HEK293 (cell line): Measurements from ENCODE around the gene ZNF766.

Experiments used
- CTCF ChIA-PET: fragments of 350-600 bp; formaldehyde crosslinking; extraction: SDS; loops from one replicate; lab custom pipeline; 2021; ENCODE audit warnings: antibody characterized with exemption; lab: Yijun Ruan, JAX
- POLR2A ChIA-PET: fragments of 300-600 bp; formaldehyde crosslinking; extraction: SDS; loops from one replicate; lab custom pipeline; 2020; ENCODE audit warnings: antibody characterized with exemption, inconsistent platforms; lab: Yijun Ruan, JAX
- H3K27ac ChIP-seq: fragments of 200-500 bp; sonication (Bioruptor generic); 2 replicates; pipeline ENCODE4 v1.5.1; 2014; ENCODE audit warnings: low read depth, low read length, control low read depth, inconsistent platforms; ENCODE audit errors: extremely low read depth
- H3K36me3 ChIP-seq, 2 experiments: fragments of 200-500 bp in 1 of 2; sonication (Bioruptor generic) in 1 of 2; 1 replicate in 1 of 2; 2 replicates in 1 of 2; pipeline ENCODE4 v1.5.1; 2014 to 2017; ENCODE audit warnings: inconsistent platforms in 2 of 2, low read length in 2 of 2; ENCODE audit not compliant: control insufficient read depth in 2 of 2, insufficient read depth in 1 of 2
- H3K4me1 ChIP-seq: fragments of 200-500 bp; sonication (Bioruptor generic); 2 replicates; pipeline ENCODE4 v1.5.1; 2014; ENCODE audit warnings: mild to moderate bottlenecking, low read length, inconsistent platforms; ENCODE audit not compliant: control insufficient read depth, insufficient read depth
- H3K4me3 ChIP-seq: 2 replicates; pipeline ENCODE4 v1.5.1; 2011; ENCODE audit warnings: low read depth, mild to moderate bottlenecking, control low read depth, low read length, moderate library complexity
- H3K9me3 ChIP-seq: fragments of 200-500 bp; sonication (Bioruptor generic); 2 replicates; pipeline ENCODE4 v1.5.1; 2014; ENCODE audit warnings: low read depth, low read length, inconsistent platforms; ENCODE audit not compliant: control insufficient read depth, insufficient read depth
- AEBP2 ChIP-seq: fragments of 450-650 bp; formaldehyde crosslinking; IDR thresholded peaks from 2 replicates; pipeline ENCODE4 v1.5.1; 2016; ENCODE audit warnings: missing biosample characterization, missing genetic modification characterization, borderline replicate concordance
- GFI1B ChIP-seq: fragments of 450-650 bp; formaldehyde crosslinking; IDR thresholded peaks from 2 replicates; pipeline ENCODE4 v1.5.1; 2016; ENCODE audit warnings: missing biosample characterization, missing genetic modification characterization
- OVOL3 ChIP-seq: fragments of 450-650 bp; formaldehyde crosslinking; IDR thresholded peaks from 2 replicates; pipeline ENCODE4 v1.5.1; 2016; ENCODE audit warnings: missing biosample characterization, missing genetic modification characterization
- PRDM2 ChIP-seq: fragments of 450-650 bp; formaldehyde crosslinking; IDR thresholded peaks from 2 replicates; pipeline ENCODE4 v1.5.1; 2016; ENCODE audit warnings: missing biosample characterization, missing genetic modification characterization, borderline replicate concordance
- SCRT2 ChIP-seq: fragments of 450-650 bp; formaldehyde crosslinking; IDR thresholded peaks from 2 replicates; pipeline ENCODE4 v1.5.1; 2016; ENCODE audit warnings: missing biosample characterization, missing genetic modification characterization
- YY2 ChIP-seq: fragments of 450-650 bp; formaldehyde crosslinking; IDR thresholded peaks from 2 replicates; pipeline ENCODE4 v1.5.1; 2016; ENCODE audit warnings: missing biosample characterization, missing genetic modification characterization
- ZBTB20 ChIP-seq: fragments of 450-650 bp; formaldehyde crosslinking; IDR thresholded peaks from 2 replicates; pipeline ENCODE4 v1.5.1; 2016; ENCODE audit warnings: missing biosample characterization, missing genetic modification characterization
- ZBTB8A ChIP-seq: fragments of 450-650 bp; formaldehyde crosslinking; IDR thresholded peaks from 2 replicates; pipeline ENCODE4 v1.5.1; 2016; ENCODE audit warnings: missing biosample characterization, missing genetic modification characterization
- ZFP69B ChIP-seq: fragments of 450-650 bp; formaldehyde crosslinking; IDR thresholded peaks from 2 replicates; pipeline ENCODE4 v1.5.1; 2016; ENCODE audit warnings: missing biosample characterization, missing genetic modification characterization
- ZNF404 ChIP-seq: fragments of 450-650 bp; formaldehyde crosslinking; IDR thresholded peaks from 2 replicates; pipeline ENCODE4 v1.5.1; 2017; ENCODE audit warnings: missing biosample characterization, missing genetic modification characterization
- ZNF416 ChIP-seq: fragments of 450-650 bp; formaldehyde crosslinking; IDR thresholded peaks from 2 replicates; pipeline ENCODE4 v1.5.1; 2016; ENCODE audit warnings: missing biosample characterization, missing genetic modification characterization
- ZNF426 ChIP-seq: fragments of 450-650 bp; formaldehyde crosslinking; IDR thresholded peaks from 2 replicates; pipeline ENCODE4 v1.5.1; 2017; ENCODE audit warnings: missing biosample characterization, missing genetic modification characterization, mild to moderate bottlenecking, inconsistent platforms, moderate library complexity
- ZNF510 ChIP-seq: fragments of 450-650 bp; formaldehyde crosslinking; IDR thresholded peaks from 2 replicates; pipeline ENCODE4 v1.5.1; 2018; ENCODE audit warnings: mild to moderate bottlenecking, missing genetic modification characterization, missing biosample characterization; ENCODE audit not compliant: insufficient replicate concordance
- ZNF529 ChIP-seq: fragments of 450-650 bp; formaldehyde crosslinking; IDR thresholded peaks from 2 replicates; pipeline ENCODE4 v1.5.1; 2017; ENCODE audit warnings: missing genetic modification characterization, missing biosample characterization; ENCODE audit not compliant: insufficient replicate concordance
- ZNF549 ChIP-seq: fragments of 450-650 bp; IDR thresholded peaks from 2 replicates; pipeline ENCODE4 v1.5.1; 2018; ENCODE audit warnings: missing biosample characterization, missing genetic modification characterization, mild to moderate bottlenecking, inconsistent platforms, moderate library complexity
- ZNF571 ChIP-seq: fragments of 450-650 bp; formaldehyde crosslinking; IDR thresholded peaks from 2 replicates; pipeline ENCODE4 v1.5.0; 2017; ENCODE audit warnings: missing biosample characterization, missing genetic modification characterization
- ZNF621 ChIP-seq: fragments of 450-650 bp; formaldehyde crosslinking; IDR thresholded peaks from 2 replicates; pipeline ENCODE4 v1.5.1; 2017; ENCODE audit warnings: missing biosample characterization, missing genetic modification characterization
- ZNF747 ChIP-seq: fragments of 450-650 bp; formaldehyde crosslinking; IDR thresholded peaks from 2 replicates; pipeline ENCODE4 v1.5.1; 2016; ENCODE audit warnings: missing biosample characterization, missing genetic modification characterization
- ZNF768 ChIP-seq: fragments of 450-650 bp; formaldehyde crosslinking; IDR thresholded peaks from 2 replicates; pipeline ENCODE4 v1.5.1; 2018; ENCODE audit warnings: missing biosample characterization, mild to moderate bottlenecking, missing genetic modification characterization
- ZNF776 ChIP-seq: fragments of 450-650 bp; formaldehyde crosslinking; IDR thresholded peaks from 2 replicates; pipeline ENCODE4 v1.5.0; 2017; ENCODE audit warnings: missing biosample characterization, missing genetic modification characterization, borderline replicate concordance

Gene ZNF766

GRCh38 chr19:52221031-52221430 is 48.4 kb upstream of the ZNF766 start:
- H3K4me1 ChIP-seq: no peaks in the 10 kb centered on the region
- H3K4me3 ChIP-seq: no peak overlapping the region
- ChIA-PET POLR2A (no interaction called here), CTCF (no interaction called here)
- no peak for TF ChIP-seq ZNF776 (tag by site-specific recombination)
- no peak for TF ChIP-seq PRDM2 (tag by site-specific recombination)
- no peak for TF ChIP-seq GFI1B (tag by site-specific recombination)
- no peak for TF ChIP-seq ZNF529 (tag by site-specific recombination)
- no peak for TF ChIP-seq ZNF768 (tag by site-specific recombination)
- TF ChIP-seq ZNF510 (tag by site-specific recombination): no peak
- no peak for TF ChIP-seq ZNF426 (tag by site-specific recombination)
- no peak for TF ChIP-seq ZBTB8A
- no peak for TF ChIP-seq ZBTB20 (tag by site-specific recombination)
- TF ChIP-seq AEBP2 (tag by site-specific recombination): no peak
- no peak for TF ChIP-seq ZNF621 (tag by site-specific recombination)
- TF ChIP-seq YY2 (tag by site-specific recombination): no peak
- TF ChIP-seq ZNF549 (tag by site-specific recombination): no peak
- no peak for TF ChIP-seq ZFP69B (tag by site-specific recombination)
- no peak for TF ChIP-seq ZNF571
- TF ChIP-seq ZNF747: no peak
- peaks cover 97 to 98% of the 10 kb centered on the region in 2 experiments for H3K36me3 ChIP-seq
- H3K9me3 ChIP-seq: no peaks in the 10 kb centered on the region
- no peak overlapping the region for H3K27ac ChIP-seq

GRCh38 chr19:52221831-52222375 is 47.5 kb upstream of the ZNF766 start:
- Histone ChIP-seq H3K27ac (no peak overlapping the region), H3K36me3 (peaks cover 97 to 98% of the 10 kb centered on the region in 2 experiments), H3K9me3 (no peaks in the 10 kb centered on the region), H3K4me1 (no peaks in the 10 kb centered on the region), H3K4me3 (no peak overlapping the region)
- POLR2A ChIA-PET: no interaction called here
- CTCF ChIA-PET: interaction anchor here (1.7 kb wide), 1 partner anchor 16 kb away, joined by 3 read pairs; no protein-coding TSS in a partner anchor
- no peak for TF ChIP-seq SCRT2 (tag by site-specific recombination)
- no peak for TF ChIP-seq ZNF404
- no peak for TF ChIP-seq OVOL3
- TF ChIP-seq ZNF416 (tag by site-specific recombination): no peak
